Fibroblast of skin of abdomen (primary cell): ENCODE data around the gene DIP2B.

ENCODE experiments used
- DNase-seq: peaks from one replicate; pipeline ENCODE4 v3.0.0-alpha.2; 2013

DIP2B gene

DNA sequence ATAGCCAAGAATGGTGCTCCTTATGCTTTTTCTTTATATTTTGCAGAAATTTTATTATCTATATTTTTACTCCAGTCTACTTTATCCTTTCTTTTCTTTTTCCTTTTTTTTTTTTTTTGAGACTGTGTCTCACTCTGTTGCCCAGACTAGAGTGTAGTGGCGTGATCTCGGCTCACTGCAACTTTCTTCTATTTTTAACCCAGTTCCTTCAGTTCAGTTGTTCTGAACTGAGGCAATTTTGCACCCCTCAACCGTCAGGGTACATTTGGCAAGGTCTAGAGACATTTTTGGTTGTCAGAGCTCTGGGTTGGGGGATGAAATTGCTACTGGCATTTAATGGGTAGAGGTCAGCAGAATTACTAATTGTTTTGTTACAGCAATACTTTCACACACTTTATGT lies 75.7 kb downstream of the DIP2B start:
- DNase-seq = no peak

DNA sequence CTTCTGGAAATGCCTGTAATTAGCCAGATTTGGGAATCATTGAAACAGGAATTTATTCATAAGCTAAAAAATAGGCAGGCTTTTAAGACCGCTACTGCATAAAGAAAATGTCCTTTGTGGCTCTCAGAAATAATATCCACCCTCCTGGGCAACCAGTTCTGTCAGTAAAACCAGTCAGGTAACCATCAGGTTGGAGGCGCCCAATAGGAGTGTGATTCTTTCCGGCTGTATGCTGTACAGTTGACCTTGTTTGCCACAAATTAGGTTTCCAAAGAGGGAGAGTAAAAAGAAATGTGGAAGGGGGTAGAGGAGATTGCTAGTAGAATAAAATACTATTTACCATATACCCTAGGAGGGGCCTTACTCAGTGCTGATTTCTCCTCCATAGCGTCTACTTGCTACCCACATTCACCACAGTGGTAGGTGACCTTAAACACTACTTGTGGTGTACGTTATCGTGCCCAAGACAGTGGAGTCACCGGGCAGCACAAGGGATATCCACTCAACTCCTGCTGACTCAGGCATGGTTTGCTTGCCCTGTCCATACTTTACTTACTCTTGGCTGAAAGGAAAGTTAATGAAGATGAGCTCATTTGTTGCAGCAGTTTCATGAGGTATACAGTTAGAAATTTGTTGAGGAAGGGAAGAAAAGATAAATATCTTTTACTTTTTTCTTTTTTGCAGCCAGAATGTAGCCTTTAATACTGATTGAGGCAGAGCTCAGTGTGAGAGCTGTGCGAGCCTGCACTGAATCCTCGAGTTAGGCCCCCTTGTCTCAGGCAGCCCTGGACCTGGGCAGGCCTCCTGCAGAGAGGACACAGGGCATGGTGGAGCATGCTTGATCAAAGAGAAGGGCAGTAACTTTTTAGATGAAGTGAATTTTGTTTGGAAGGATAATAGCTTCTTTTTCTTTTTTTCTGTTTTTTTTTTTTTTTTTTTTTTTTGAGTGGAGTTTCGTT lies 76.7 kb downstream of the DIP2B start:
- DNase-seq = peak; percentile 28

GRCh38 chr12:50584135-50584534 lies 79.3 kb downstream of the DIP2B start:
- no peak for DNase-seq

- DNase-seq = peak; percentile 77
Observed at GRCh38 chr12:50589650-50590435, 85.1 kb downstream of the DIP2B start.

DNA sequence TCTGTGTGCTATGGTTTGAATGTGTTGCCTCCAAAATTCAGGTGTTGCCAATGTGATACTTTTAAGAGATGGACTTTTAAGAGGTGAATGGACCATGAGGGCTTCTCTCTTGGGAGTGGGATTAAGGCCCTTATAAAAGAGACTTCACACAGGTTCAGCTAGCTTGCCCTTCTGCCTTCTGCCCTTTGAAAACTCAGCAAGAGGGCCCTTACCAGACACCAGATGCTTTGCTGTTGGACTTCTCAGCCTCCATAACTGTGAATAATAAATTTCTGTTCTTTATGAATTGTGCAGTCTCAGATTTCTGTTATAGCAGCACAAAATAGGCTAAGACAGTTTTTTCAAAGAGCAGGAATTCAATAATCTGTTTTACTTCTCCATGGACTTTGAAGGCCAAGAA lies 86.1 kb downstream of the DIP2B start:
- DNase-seq = no peak

GRCh38 chr12:50595667-50596066 lies 90.9 kb downstream of the DIP2B start:
- DNase-seq = no peak

DNA sequence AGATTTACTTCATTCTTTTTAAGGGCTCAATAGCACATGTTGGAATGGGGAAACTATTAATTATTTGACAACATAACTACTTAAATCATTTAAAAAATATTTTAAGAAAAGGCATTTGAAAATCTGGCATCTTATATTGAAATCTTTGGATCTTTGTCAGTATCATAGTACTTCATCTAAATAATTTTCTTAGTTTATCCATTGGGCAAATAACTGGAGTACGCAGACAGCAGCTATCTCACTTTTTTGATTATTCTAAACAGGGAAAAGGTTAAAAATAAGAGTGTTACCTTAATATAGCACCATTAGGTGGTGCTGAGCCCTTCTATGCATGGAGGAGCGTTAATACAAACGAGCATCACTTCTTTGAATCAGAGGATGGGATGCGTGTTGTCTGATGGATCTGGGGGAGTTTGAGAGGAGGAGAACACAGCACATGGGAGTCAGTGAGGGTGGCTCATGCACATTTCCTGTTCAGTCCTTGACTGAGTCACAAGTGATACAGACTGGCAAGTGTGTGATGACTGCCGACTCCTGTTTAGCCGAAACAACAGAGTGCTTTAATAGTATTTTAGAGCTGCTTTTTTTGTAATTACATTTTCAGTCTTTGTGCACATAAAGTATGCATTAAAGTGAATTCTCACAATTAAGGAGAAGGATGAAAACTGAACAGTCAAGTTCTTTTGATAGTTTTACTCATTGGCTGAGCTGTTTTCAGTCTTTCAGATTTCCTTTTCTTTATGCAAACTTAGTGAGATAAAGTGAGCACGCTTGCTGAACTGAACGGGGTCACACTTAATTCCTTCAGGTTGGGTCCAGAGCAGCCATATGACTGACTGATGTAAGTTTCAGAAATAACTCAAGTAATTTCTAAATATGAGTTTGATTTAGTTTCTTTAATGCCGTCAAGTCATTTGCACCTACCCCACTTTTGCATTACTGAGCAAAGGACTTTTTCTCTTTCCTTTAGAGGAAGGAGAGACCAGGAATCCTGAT lies 92.7 kb downstream of the DIP2B start:
- peak; percentile 79 for DNase-seq

- DNase-seq = no peak
Observed at GRCh38 chr12:50598321-50598862, 93.6 kb downstream of the DIP2B start.

DNA sequence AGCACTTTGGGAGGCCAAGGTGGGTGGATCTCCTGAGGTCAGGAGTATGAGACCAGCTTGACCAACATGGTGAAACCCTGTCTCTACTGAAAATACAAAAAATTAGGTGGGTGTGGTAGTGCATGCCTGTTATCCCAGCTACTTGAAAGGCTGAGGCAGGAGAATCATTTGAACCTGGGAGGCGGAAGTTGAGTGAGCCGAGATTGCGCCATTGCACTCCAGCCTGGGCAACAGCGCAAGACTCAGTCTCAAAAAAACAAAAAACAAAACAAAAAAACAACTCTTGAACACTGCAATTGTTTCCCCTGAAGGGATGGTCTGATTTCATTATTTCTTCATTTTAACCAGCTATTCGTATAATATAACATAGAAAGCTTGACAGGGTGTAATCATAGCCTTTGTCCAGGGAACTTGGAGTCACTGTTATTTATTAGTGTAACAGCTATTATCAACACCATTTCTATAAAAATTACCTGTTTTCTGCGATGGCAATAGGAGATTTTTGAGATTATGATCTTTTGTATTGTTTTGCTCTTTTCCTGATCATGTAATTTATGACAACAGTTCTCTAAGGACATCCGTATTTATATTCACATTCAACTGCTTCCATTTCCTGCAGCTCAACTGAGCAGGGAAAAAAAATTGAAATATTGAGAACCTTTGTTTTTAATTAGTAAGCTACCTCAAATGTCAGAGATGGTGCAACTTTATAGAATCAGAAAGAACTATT lies 94.7 kb downstream of the DIP2B start:
- no peak for DNase-seq

GRCh38 chr12:50600364-50600763 lies 95.6 kb downstream of the DIP2B start:
- DNase-seq = no peak

GRCh38 chr12:50603817-50604639 lies 99.2 kb downstream of the DIP2B start:
- peak; percentile 81 for DNase-seq

GRCh38 chr12:50604640-50604920 lies 99.8 kb downstream of the DIP2B start:
- DNase-seq = no peak

- DNase-seq = no peak
Observed at GRCh38 chr12:50606675-50607375, 102.0 kb downstream of the DIP2B start.

DNA sequence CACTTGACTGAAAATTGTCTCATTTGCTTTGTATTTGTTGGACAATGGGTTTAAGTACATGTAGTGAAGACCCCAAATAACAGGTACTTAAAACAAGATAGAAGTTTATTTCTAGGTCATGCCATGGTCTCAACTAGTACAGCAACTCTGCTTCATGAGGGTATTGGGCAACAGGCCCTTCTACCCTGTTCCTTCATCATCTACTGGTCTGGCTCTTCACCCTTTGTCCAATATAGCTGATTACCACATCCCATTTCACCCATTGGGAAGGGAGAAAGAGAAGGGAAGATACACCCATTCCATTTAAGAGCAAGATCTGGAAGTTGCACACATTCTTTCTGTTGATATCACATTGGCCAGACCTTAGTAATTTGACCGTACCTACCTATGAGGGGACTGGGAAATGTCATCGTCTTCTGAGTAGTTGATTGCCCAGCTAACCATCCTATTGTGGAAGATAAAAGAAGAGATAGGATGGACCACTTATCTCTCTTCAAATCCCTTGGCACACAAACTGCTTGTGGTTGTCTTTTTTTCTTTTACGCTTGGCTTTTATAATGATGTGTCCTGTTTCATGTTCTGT lies 104.6 kb downstream of the DIP2B start:
- DNase-seq = no peak

DNA sequence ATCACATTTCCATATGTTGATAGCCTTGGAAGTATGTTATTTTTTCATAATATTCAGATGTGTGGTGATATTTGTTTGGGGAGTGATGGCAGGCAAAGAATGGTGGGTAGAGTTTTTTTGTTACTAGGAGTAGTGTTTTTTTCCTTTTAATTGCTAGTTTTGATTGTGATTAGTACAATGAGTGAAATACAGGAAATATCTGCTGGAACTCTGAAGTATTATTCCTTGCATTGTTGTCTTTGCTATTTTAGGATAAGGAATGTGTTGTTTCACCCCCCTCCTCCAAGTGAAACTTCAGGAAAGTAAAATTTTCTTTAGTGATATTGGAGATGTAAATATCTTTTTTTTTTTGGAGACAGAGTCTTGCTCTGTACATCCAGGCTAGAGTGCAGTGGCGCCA lies 105.4 kb downstream of the DIP2B start:
- DNase-seq = no peak

DNA sequence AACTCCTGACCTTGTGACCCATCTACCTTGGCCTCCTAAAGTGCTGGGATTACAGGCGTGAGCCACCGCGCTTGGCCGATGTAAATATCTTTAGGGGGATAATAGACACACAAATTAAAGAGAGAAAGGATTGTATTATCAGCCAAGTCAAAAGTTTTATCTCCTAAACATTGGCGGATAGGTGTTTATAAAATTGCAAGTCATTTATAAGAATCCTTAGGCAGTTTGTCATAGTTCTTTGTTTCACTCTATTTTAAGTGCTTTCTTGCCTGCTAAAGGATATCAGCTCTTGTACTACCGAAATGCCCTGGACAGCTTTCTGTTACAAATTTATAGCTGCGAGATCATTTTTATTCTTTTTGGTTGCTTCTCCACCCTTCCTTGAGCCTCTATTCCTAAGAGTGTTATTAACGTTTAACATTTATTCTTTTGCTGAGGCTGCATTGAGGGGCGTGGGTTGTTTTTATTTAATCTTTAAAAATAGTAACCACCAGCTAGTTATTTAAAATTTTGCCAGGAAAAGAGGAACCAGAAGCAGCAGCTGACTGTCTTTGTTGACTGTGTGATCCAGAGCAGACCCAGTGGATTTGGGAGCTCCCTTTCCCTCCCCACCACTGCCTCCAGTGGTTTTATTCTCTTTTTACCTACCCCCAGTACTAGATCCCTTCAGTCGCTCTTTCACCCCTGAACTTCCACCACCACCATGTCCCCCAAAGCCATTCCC lies 106.4 kb downstream of the DIP2B start:
- no peak for DNase-seq

DNA sequence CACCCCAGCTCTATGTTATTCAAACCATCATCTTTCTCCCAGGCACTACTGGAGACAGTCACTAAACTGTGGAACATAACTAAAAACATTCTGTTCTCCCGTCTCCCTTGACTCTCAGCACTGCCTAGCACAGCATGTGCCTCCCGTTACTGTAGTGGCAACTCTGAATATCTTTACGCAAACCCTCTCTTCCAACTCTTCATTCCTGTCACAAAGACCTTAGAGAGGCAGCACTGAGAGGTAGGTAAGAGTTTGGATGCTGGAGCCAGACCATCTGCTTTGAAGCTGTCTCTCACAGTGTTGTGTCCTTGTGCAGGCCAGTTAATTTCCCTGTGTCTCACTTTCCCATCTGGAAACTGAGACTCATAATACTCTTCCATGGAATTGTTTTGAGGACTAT lies 108.1 kb downstream of the DIP2B start:
- no peak for DNase-seq

GRCh38 chr12:50613463-50613862 lies 108.7 kb downstream of the DIP2B start:
- DNase-seq = no peak
